SIG-M5 treated with dmso at 0.1 percent for 504 hours (cell line): ENCODE measurements around the gene ABCC8.

Experiments
- DNase-seq: peaks from one replicate; lab custom pipeline; 2025; ENCODE audit not compliant: unreplicated experiment; lab: John Stamatoyannopoulos, UW

The ABCC8 gene

DNA sequence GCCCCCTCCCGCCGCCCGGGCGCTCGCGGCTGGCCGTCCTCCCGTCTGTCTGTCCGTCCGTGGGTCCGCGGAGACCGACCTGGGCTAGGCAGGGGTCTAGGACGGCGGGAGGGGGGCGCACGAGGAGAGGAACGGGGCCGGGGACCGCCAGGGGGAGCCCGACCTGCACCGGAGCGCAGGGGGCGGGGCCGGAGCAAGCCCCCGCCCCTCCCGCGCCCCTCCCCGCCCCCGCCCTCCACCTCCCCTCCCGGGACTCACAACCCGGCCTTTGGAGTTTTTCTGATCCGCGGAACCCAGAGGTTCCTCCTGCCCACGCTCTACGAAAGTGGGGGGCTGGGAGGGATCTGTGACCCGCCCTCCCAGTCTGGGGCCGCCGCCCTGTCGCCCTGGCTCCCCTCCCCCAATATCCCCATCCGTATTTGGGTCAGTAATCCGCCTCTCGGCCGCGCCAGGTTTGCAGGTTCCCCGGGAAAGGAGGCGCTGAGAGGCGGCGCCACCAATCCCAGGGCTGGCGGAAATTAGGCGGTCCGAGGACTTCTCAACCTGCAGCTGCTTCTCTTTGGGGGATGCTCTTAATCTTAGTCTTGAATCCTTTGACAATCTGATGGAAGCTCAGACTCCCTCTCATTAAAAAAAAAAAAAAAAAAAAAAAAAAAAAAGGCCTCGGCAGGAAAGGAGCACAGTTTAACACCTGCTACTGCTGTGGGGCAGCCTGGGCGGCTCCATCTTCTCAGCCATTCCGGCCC, 87.3 kb downstream of the ABCC8 start:
- DNase-seq: peak; percentile 68

DNA sequence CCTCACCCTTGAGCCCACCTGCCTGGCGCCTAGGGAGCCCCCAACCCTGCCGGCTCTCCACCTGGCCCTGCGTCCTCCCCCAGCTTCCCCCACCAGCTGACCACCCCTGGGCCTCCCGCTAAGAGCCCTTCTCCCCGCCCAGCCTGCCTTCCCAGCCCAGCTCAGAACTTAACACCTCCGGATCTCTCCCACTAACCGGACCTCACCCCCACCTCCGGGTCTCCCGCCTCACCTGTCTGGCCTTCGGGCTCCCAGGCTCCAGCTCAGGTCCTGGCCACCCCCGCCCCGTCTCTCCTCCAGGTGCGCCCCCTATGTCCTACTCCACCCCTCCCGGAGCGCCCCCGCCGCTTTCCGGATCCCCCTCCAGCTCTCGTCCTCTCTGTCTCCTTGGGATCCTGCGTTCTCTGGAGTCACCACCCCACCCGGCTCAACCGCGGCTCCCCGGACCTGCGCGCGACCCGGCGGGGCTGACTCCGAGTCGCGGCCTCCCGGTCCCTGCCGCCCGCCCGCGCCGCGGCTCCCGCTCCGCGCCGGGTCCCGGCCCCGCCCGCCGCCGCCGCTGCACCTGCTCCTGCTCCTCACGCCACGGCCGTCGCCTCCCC, 87.9 kb downstream of the ABCC8 start, which contains the start of gene KCNJ11:
Gene KCNJ11 (minus strand): TSS at position 51 of the 602 bp plus-strand sequence. CDS start 568 bp downstream, outside the sequence.
- peak; percentile 4 for DNase-seq

DNA sequence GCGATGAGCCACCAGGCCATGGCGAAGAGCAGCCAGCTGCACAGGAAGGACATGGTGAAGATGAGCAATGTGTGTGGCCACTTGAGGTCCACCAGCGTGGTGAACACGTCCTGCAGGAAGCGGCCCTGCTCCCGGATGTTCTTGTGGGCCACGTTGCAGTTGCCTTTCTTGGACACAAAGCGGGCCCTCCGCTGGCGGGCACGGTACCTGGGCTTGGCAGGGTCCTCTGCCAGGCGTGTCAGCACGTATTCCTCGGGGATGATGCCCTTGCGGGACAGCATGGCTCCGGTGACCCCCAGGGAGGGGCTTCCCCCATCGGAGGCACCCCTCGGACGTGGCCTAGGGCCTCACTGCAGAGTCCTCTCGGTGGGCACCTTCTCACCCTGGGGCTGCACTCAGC, 88.8 kb downstream of the ABCC8 start:
- DNase-seq: no peak

DNA sequence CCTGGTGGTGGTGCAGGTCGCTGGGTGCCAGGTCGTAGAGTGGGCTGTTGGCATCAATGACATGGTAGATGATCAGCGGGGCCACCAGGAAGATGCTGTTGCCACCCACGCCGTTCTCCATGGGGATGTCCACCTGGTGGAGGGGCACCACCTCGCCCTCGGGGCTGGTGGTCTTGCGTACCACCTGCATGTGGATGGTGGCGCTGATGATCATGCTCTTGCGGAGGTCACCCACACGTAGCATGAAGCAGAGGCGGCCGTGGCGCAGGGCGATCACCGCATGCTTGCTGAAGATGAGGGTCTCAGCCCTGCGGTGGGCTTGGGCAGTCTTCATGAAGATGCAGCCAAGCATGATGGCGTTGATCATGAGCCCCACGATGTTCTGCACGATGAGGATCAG, 89.4 kb downstream of the ABCC8 start:
- no peak for DNase-seq

DNA sequence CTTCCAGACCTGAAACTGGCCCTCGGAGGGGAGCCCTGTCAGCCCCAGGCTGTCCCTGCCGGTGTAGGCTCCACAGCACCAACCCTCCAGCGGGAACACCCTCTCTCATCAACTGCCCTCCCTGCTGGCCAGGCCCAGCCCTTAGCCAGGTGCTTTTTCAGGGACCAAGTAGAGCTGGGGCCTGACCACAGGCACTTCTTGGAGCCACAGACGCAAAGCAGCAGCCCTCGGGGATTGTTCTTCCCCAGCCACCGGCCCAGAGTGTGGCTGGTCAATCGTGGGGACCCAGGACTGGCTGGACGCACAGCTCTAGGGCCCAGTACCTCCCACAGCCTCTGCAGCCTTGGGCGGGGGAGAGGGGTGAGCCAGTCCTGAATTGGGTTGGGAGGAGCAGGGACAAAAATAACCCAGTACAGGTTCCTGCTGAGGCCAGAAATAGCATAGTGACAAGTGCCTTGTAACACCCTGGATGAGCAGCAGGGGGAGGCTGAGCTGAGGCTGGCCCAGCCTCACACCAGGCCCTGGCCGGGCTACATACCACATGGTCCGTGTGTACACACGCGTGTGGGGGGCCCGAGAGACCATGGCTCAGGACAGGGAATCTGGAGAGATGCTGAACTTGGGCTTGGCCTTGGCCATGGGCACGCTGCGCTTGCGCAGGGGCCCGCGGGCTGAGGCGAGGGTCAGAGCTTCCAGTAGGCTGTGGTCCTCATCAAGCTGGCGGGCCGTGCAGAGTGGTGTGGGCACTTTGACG, 90.1 kb downstream of the ABCC8 start:
- DNase-seq: peak; percentile 74

DNA sequence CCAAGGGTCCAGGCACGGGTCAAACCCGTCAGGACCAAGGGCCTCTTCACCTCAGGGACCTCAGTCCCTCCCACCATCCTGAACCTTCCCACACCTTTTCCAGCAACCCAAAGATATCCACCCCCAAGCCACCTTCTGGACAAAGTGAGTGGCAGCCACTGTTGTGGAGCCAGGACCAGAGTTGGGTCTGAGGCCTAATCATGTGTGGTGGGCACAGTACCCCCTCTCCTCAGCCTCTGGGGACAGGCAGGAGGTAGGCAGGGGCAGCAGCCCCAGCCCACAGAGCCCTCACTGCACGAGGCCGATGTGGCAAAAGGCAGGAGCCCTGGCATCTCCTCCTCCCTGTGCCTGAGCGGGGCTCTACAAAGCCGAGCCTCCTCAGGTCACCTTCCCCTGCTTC, 90.7 kb downstream of the ABCC8 start:
- no peak for DNase-seq

DNA sequence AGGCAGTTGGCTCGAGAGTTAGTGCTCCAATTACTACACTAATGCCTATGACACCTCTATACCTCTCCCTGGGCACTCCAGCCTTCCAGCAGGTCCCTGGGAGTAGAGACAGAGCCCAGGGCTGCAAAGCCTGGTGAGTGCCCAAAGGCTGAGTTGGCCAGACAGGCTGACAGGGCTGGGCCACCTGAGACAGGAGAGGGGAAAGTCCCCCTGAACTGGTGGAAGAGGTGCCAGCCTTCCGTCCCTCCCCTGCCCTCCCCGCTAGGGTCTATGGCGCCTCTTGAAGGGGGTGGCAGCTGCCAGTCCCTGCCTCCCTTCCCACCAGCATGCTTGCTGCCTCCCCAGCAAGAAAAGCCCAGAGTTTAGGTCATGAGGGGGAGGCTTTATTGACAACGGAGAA, 91.2 kb downstream of the ABCC8 start:
- no peak for DNase-seq

DNA sequence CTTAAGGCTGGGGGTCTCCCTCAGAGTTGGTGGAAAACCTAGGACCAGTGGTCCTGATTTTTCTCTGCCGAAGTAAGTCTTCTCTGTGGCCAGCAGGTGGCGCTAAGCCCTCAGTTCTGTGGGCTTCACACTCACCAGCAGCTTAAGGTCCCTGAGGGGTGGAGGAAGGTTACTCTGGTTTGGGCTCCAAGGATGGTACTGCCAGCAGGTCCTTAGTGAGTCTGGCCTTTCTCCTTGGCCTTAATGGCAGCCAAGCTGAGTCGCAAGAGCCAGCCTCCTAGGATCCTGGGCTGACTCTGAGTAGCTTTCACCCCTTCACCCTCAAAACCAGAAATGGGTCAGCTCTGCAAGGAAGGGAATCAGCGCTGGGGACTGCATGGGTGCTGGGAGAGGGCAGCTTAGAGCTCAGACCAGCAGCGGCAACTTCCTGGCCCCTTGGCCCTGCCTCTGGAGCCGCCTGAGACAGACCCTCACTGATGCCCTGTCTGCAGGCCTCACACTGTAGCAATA, 92.6 kb downstream of the ABCC8 start:
- DNase-seq: peak; percentile 59

DNA sequence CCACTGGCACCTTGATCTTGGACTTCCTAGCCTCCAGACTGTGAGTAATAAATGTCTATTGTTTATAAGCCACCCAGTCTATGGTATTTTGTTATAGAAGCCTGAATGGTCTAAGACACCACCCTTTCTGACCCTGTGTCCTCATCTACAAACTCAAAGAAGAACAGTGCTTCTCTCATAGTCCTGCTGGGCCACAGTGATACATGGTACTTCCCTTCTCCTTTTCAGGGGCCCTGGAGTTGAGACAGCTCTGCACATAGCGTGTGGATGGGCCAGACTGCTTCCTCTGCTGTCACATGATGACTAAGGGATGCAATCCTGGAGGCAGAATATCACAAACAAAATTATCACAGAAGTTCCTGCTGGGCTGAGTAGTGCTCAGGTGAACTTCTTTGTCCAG, 93.2 kb downstream of the ABCC8 start:
- peak; percentile 71 for DNase-seq

DNA sequence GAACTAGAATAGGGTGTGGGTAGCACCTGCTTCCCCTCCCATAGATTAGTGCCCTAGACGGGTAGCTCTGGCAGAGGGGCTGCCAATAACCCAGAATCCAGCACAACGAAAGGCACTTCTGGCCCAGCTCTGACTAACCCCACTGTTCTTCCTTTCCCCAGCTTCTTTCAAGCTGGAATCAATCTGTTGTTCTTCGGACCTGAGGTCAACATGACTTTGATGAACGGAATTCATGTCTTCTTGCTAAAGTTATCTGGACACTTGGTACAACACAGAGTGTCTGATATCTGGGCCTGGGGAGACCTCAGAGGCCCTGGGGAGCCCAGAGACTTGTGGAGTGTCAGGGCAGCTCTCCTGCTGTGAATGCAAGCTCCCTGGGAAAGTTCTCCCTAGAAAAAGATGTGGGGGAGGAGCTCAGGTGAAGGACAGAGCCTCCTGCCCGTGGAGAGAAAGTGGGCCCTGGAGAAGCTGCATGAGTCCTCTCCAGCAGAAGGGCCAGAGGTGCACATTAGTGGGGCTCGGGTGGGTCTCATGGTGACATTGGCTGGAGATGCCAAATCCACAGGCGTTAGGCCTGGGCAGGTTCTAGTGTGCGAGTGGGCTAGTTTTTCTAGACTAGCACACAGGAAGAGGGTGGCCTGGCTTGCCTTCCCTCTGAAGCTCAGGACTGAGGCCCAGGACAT, 94.5 kb downstream of the ABCC8 start:
- DNase-seq: no peak

DNA sequence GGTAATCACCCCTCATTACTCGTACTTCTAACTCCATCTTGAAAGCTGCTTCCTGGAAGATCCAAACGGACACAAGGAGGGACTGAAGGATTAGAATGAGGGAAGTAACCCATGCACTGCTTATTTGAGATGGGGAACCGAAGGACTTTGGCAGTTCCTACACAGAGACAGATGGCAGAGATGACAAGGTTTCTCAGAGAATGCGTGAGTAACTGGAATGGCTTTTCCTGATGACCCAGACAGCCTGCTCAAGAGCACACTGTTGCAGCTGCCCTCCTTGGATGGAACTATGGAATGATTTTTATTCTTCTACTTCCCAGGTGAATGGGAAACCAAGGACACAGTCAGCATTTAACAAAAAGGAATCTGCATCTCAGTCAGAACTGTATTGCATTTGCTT, 95.5 kb downstream of the ABCC8 start:
- DNase-seq: no peak

DNA sequence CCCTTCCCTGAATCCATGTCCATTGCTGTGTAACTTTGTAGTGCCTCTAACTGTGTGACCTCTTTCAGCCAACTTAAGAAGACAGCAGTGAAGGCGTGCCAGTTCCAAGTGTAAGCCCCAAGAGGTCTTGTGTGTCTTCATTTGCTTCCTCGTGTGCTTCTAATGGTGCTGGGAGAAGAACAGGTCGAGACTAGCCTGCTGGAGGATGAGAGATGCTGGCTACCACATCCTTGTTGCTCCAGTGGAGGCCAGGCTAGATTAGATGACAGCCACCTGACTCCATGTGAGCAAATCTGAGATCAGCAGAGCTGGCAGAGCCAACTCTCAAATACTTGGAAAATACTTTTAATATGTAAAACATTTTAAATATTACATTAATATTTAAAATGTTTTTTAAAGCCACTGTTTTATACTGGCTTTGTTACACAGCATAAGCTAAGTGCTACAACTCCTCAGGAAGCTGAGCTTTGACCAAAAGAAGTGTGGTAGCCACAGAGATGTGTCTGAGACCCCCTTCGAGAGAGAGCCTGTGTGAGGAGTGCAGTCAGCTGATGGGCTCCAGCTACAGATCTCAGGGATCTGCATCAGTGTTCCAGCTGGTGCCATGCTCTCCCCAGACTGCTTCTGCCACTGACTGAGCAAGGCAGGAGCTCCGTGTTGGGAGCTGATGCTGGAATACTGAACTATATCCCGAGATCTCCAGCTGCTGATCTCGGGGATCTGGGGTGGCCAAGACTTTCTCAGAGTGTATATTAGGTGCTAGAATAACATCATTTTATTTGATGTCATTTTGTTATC, 97.1 kb downstream of the ABCC8 start:
- DNase-seq: no peak

DNA sequence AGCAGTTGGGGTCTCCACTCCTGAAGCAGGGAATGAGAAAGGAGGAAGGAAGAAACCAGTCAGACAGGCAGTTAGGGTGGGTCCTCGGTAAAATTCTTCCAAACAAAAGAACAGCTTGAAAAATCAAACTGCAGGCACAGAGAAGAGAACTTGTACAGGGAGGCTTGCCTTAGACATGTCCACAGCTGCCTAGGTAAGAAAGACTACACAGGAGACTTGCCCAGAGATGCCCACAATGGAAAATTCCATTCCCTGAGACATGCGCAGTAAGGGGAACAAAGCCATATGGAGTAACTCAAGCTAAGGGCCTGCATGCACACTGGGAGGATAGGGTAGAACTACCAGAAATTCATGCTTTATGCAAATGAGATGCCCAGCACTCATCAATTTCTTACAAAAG, 98.0 kb downstream of the ABCC8 start:
- DNase-seq: no peak

DNA sequence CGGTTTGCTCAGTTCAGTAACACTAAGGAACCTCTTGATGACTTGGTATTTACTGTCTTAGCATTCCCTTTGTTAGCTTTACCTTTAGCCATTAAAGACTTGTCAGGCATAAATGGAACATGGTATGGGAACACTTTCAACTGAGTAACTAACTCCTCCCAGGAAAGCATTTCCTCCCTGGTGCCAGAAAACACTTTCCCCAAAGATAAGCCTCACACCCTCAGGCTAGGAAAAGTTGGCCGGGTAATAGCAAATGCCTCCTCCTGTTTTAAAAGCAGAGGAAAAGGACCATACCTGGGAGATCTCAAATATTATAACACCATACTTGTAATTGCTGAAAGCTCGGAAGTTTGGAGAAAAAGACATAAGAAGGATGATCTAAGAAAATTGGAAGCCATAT, 100.2 kb downstream of the ABCC8 start:
- DNase-seq: no peak

DNA sequence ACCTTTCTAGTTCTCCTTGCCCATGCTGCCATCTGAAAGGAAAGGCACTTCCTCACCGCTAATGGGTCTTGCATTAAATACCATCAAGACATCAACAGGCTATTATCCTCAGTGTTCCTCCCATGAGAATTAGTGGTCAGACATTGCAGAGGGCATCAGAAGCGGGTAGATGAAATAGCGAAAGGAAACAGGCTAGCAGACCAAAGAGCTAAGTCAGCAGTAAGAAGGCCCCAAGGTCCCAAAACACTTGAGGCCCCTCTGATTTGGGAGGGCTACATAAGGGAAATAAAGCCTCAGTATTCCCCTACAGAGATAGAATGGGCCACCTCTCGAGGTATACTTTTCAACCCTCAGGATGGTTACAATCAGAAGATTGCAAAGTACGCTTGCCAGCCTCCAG, 101.1 kb downstream of the ABCC8 start:
- DNase-seq: no peak

DNA sequence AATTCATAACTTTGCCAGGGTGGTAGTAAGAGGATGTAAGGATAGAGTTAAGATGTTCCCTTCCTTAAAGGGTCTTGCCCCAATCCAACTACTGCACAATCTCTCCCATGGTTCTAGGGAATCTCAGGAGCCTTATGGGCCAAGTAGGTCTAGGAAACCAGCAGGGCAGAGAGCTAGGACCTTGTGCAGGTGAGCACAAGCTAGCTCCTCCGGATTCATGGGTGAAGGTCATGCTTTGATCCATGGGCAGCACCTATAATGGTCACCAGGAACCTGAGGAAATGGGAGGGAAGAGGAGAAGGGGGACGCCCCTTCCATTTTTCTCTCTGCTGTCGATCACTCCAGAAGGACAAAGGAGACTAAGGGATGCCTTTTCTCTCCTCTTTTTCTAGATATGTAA, 105.0 kb downstream of the ABCC8 start:
- DNase-seq: no peak

DNA sequence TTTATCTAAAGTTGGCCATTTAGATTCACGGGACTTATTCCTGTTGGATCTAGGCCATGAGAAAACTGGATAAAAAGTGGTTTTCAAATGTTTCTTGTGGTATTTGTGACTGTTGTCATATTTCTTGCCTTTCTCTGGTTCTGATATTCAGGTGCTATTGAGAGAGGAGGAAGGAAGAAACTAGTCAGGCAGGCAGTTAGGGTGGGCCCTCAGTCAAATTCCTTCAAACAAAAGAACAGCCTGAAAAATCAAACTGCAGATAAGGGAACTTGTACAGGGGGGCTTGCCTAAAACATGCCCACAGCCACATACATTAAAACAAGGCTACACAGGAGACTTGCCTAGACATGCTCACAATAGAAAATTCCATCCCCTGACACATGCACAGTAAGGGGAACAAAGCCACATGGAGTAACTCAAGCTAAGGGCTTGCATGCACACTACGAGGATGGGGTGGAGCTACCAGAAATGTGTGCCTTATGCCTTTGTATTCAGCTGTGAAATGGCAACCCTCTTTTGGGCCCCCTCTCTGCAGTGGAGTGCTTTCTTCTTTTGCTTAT, 106.9 kb downstream of the ABCC8 start:
- no peak for DNase-seq

DNA sequence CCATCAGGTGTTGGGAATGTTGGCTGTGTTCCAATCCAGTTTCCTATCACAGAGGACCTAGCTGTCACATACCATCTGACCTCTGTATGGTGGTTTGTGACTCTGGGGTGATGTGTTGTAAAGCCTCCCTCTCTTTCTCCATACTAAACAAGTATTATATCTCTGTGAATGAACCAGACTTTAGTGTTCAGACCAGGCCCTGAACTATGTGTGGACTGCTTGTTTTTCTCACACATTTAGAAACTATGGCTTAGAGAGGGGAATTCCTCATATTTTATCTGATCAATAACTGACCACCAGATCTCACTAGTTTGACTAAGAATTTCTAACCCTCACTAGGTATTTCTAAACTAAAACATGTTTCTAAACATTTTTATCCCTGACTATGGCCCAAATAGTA, 107.6 kb downstream of the ABCC8 start:
- no peak for DNase-seq

DNA sequence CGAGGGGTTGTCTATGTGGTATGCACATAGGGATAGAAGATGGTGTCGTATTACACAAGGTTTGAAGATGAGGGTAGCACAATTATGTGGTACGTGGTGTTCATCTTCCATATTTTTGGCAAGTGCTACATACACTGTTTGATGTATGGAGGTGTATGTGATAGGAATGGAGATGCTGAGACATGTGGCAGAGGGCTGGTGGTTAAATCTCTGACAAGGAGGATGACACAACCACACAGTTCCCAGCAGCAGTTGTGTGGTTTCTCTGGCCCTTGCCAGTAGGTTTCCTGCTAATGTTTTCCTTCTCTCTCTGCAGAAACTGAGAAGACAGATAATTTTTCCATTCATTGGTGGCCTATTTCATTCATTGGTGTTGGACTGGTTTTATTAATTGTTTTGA, 108.1 kb downstream of the ABCC8 start:
- DNase-seq: no peak

DNA sequence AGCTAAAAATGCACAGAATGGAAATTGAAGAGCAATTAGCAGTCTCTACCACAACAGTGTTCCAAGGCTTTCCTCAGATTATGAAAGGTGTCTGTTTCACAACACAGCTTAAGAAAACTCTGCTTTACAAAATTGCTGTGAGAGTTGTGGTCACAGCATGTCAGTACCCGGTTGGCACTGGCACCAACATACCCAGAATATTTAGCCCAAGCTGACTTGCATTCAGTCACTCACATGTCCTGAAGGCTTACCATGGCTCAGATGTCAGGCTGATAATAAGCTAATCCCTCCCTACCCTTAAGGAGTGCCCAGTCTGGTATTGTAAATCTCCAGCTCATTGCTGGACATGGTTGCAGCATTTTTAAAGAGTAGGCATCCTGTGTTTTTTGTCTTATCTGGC, 110.2 kb downstream of the ABCC8 start:
- DNase-seq: no peak
